SK-N-SH treated with all-trans-retinoic acid at 6 μM for 48 hours (cell line): Measurements from ENCODE around the gene SMIM10.

ENCODE experiments used
- PATZ1 ChIP-seq: fragments of 250-450 bp; sonication (Bioruptor Pico); IDR thresholded peaks from 2 replicates; pipeline ENCODE4 v1.8.0; 2020; ENCODE audit warnings: mild to moderate bottlenecking, moderate library complexity, borderline replicate concordance
- RARB ChIP-seq: fragments of 250-450 bp; sonication (Bioruptor Pico); IDR thresholded peaks from 2 replicates; pipeline ENCODE4 v1.8.0; 2021; ENCODE audit warnings: mild to moderate bottlenecking, moderate library complexity
- TOX ChIP-seq: fragments of 250-450 bp; sonication (Bioruptor Pico); IDR thresholded peaks from 2 replicates; pipeline ENCODE4 v1.8.0; 2021; ENCODE audit warnings: mild to moderate bottlenecking, moderate library complexity, borderline replicate concordance

DNA sequence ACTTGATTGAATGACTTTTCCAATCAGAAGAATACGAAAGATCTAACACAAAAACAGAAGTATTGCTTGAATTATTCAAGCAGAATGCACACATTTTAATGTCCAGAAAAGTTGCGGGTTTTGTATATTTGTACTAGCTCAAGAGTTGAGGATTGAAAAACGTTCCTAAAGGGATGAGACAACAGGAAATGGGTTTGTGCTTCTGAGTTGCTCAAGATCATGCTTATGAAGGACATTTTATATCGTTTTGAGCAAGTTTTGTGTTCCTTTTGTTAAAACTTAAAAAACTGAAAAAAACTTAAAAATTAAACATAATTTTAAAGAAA, 353 bp upstream of the SMIM10 start:
- TF ChIP-seq PATZ1 (CRISPR knock-in tag) (no peak), RARB (CRISPR knock-in tag) (no peak), TOX (CRISPR knock-in tag) (no peak)
